ENCODE data around the gene KRT36. TPM values are rescaled to one million over a fixed set of nuclear protein-coding genes. Genes with fewer than 3 reads are reported as not detected.

KRT36 gene
- total and polyA plus RNA-seq, 9 donors: 0.50 TPM; not detected in 8

GRCh38 chr17:41532947-41533570 is 43.3 kb upstream of the KRT36 start:
- Histone ChIP-seq H3K4me3 (no peak overlapping the region), H3K27me3 (no peaks in the 10 kb centered on the region), H3K36me3 (no peaks in the 10 kb centered on the region), H3K27ac (no peak overlapping the region), H3K9me3 (no peaks in the 10 kb centered on the region), H3K4me1 (ENCODE audit: insufficient read depth) (peaks cover 1% of the 10 kb centered on the region)
- TF ChIP-seq EP300 (IDR thresholded peaks at IDR 0.05): no peak
- no peak for TF ChIP-seq POLR2A (IDR thresholded peaks at IDR 0.05)
- no peak for TF ChIP-seq CTCF (IDR thresholded peaks at IDR 0.05)
- no peak for DNase-seq
- intact Hi-C loops (cut with DNase I): no loop called here
- WGBS, 3 donors: 79 to 82% (median 81%) methylated on average over 9 of the region's 9 CpGs

- Histone ChIP-seq H3K4me1 (ENCODE audit: insufficient read depth) (peaks cover 1% of the 10 kb centered on the region), H3K27me3 (no peaks in the 10 kb centered on the region), H3K4me3 (no peak overlapping the region), H3K9me3 (no peaks in the 10 kb centered on the region), H3K36me3 (no peaks in the 10 kb centered on the region), H3K27ac (no peak overlapping the region)
- 47 to 65% (median 63%) methylated on average over 1 of the region's 1 CpG for WGBS, 3 donors
- no peak for DNase-seq
- intact Hi-C loops (cut with DNase I): no loop called here
- no peak for TF ChIP-seq POLR2A (IDR thresholded peaks at IDR 0.05)
- no peak for TF ChIP-seq CTCF (IDR thresholded peaks at IDR 0.05)
- no peak for TF ChIP-seq EP300 (IDR thresholded peaks at IDR 0.05)
Observed at GRCh38 chr17:41531993-41532392, 42.3 kb upstream of the KRT36 start.

GRCh38 chr17:41530062-41531048 is 40.6 kb upstream of the KRT36 start:
- Histone ChIP-seq H3K36me3 (no peaks in the 10 kb centered on the region), H3K4me3 (no peak overlapping the region), H3K4me1 (ENCODE audit: insufficient read depth) (peaks cover 1% of the 10 kb centered on the region), H3K27ac (peak overlapping the region in 1 of 2 donors; percentile 19), H3K9me3 (no peaks in the 10 kb centered on the region), H3K27me3 (no peaks in the 10 kb centered on the region)
- peak in 3 of 5 donors; percentile 11 to 42 (median 30) for DNase-seq
- 48 to 64% (median 54%) methylated on average over 8 of the region's 8 CpGs for WGBS, 3 donors
- intact Hi-C loops (cut with DNase I): no loop called here
- TF ChIP-seq POLR2A (IDR thresholded peaks at IDR 0.05) (no peak), EP300 (IDR thresholded peaks at IDR 0.05) (no peak), CTCF (IDR thresholded peaks at IDR 0.05) (no peak)

- TF ChIP-seq CTCF (IDR thresholded peaks at IDR 0.05) (no peak), POLR2A (IDR thresholded peaks at IDR 0.05) (no peak), EP300 (IDR thresholded peaks at IDR 0.05) (no peak)
- DNase-seq: no peak
- Histone ChIP-seq H3K9me3 (no peaks in the 10 kb centered on the region), H3K27me3 (no peaks in the 10 kb centered on the region), H3K27ac (peak overlapping the region in 1 of 2 donors; percentile 19), H3K4me3 (no peak overlapping the region), H3K36me3 (no peaks in the 10 kb centered on the region), H3K4me1 (ENCODE audit: insufficient read depth) (peaks cover 1% of the 10 kb centered on the region)
- WGBS, 3 donors: 87 to 94% (median 93%) methylated on average over 5 of the region's 5 CpGs
- intact Hi-C loops (cut with DNase I): loop anchor here in 2 of 4 donors (10.0 kb wide), 1 partner anchor 115 kb away; no protein-coding TSS in a partner anchor
Observed at GRCh38 chr17:41529491-41529915, 39.8 kb upstream of the KRT36 start.
